ENCODE measurements around the gene TENM3. TPM values are rescaled to one million over a fixed set of nuclear protein-coding genes. Genes with fewer than 3 reads are reported as not detected.

Gene TENM3
- total and polyA plus RNA-seq, 5 experiments from 2014 or later, result not detected

GRCh38 chr4:182449186-182449929 is 206.2 kb downstream of the TENM3 start:
- DNase-seq, result peak in 1 of 10 donors; percentile 6
- Mint-ChIP-seq H3K4me3 (peak overlapping the region; percentile 67 to 82 (median 72)), H3K27me3 (peaks cover 35 to 81% (median 52%) of the 10 kb centered on the region in 5 donors), H3K27ac (no peak overlapping the region), H3K4me1 (peaks cover 3 to 27% (median 19%) of the 10 kb centered on the region in 4 donors), H3K36me3 (peaks cover 0 to 13% (median 3%) of the 10 kb centered on the region in 3 donors), H3K9me3 (peaks cover 0 to 3% (median 0%) of the 10 kb centered on the region in 9 donors)
- POLR2A ChIA-PET, result no interaction called here
- ATAC-seq, result no peak

DNA sequence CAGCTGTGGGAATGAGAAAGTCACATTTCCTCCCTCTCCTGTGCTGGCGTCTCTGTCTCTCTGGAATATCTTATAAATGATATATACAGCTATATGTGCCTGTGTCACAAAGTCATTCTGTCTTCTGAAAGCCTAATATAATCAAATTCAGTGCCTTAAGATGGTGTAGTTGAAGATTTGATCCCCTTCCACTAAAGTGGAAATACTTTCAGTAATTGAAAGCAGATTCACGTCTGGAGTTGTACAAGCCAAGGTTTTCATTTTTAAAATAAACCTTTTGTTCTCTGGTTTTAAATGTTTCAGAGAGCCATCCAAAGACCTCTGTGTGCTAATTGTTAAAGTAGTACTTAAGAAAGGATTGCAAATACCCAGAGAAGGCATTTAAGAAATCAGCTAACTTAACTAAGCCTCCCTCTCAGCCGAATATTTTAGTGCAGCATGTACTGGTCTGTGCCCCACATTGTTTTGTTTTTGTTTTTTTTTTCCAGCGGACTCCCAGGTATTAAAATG is 206.8 kb downstream of the TENM3 start:
- POLR2A ChIA-PET, result no interaction called here
- ATAC-seq, result no peak
- H3K27me3 Mint-ChIP-seq, result peaks cover 35 to 80% (median 52%) of the 10 kb centered on the region in 5 donors
- H3K9me3 Mint-ChIP-seq, result peaks cover 0 to 3% (median 0%) of the 10 kb centered on the region in 9 donors
- H3K36me3 Mint-ChIP-seq, result peaks cover 0 to 13% (median 3%) of the 10 kb centered on the region in 3 donors
- H3K4me1 Mint-ChIP-seq, result peaks cover 3 to 27% (median 19%) of the 10 kb centered on the region in 4 donors
- H3K4me3 Mint-ChIP-seq, result peak overlapping the region; percentile 37 to 82 (median 69)
- no peak for DNase-seq
- no peak overlapping the region for H3K27ac Mint-ChIP-seq

GRCh38 chr4:182451441-182451840 is 208.2 kb downstream of the TENM3 start:
- Mint-ChIP-seq H3K27me3 (peaks cover 36 to 82% (median 55%) of the 10 kb centered on the region in 5 donors), H3K4me3 (no peak overlapping the region)

DNA sequence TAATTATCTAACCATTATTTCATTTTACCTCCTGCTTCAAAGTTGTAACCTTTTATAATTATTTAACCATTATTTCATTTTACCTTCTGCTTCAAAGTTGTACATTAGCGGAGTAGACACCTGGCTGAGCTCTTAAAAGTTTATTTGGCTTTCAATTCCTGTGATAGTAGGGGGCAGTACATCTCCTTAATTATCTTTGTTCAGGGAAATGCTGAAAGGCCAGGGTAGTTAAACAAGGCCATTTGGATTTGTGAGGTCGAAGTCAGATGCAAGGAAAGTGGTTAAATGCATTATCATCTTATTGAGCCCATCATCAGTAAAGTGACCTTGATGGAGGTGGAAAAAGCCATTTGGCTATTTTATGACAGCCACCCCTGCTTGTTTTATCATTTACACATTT is 210.6 kb downstream of the TENM3 start:
- DNase-seq (no peak), ATAC-seq (no peak)
- Mint-ChIP-seq H3K4me3 (no peak overlapping the region), H3K9me3 (peaks cover 0 to 3% (median 0%) of the 10 kb centered on the region in 9 donors), H3K36me3 (no peaks in the 10 kb centered on the region), H3K27ac (no peak overlapping the region), H3K27me3 (peaks cover 27 to 77% (median 38%) of the 10 kb centered on the region in 5 donors), H3K4me1 (peaks cover 0 to 14% (median 13%) of the 10 kb centered on the region in 4 donors)
- POLR2A ChIA-PET, result no interaction called here

More at GRCh38 chr4:182451441-182451840, 208.2 kb downstream of the TENM3 start:
- H3K27ac Mint-ChIP-seq, result no peak overlapping the region
- ATAC-seq (no peak), DNase-seq (no peak)
- POLR2A ChIA-PET, result no interaction called here
- peaks cover 0 to 3% (median 0%) of the 10 kb centered on the region in 9 donors for H3K9me3 Mint-ChIP-seq
- peaks cover 0 to 12% (median 3%) of the 10 kb centered on the region in 3 donors for H3K36me3 Mint-ChIP-seq
- peaks cover 3 to 27% (median 19%) of the 10 kb centered on the region in 4 donors for H3K4me1 Mint-ChIP-seq

DNA sequence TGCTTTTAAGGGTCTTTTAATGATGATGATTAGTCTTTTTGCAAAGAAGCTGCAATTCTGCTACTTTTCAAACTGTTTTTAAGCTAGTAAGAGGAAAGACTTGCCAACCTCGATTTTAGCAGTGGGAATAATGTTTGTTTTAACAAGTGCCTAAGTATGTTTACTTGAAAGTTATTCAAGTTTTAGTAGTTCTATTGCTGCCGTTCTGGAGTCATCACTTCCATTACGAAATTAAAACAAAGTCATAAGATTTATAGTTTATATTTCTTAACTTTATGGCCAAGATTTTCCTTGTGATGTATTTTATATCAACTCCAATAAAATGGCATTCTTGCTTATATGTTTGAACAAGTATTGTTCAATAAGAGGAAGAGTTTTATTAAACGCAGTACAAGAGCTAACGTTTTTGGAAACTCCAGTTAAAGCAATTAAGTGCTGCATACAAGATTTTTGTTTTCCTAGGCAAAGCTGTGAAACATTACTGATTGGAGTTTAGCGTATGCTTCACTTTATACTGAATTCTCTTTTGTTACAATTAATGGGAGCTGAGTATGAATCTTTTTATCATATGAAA is 211.3 kb downstream of the TENM3 start:
- Mint-ChIP-seq H3K36me3 (no peaks in the 10 kb centered on the region), H3K27me3 (peaks cover 23 to 77% (median 33%) of the 10 kb centered on the region in 5 donors), H3K4me1 (peaks cover 0 to 10% (median 8%) of the 10 kb centered on the region in 4 donors), H3K27ac (no peak overlapping the region), H3K9me3 (peaks cover 0 to 3% (median 0%) of the 10 kb centered on the region in 9 donors), H3K4me3 (no peak overlapping the region)
- DNase-seq (no peak), ATAC-seq (no peak)
- POLR2A ChIA-PET, result no interaction called here

DNA sequence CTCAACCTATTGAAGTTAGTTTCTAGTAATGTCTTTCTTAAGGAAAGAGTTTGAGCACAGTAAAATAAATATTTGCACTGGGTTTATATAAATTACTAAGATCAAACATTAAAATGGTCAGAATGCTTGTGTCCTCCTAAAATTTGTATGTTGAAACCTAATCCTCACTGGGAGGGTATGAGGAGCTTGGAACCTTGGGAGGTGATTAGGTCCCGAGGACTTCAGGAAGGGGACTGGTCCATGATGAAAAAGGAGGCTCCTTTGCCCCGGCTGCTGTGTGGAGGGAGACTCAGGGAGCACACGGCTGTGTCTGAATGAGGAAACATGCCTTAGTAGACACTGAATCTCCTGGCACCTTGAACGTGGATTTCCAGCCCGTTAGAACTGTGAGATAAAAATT is 221.9 kb downstream of the TENM3 start:
- H3K4me1 Mint-ChIP-seq, result no peaks in the 10 kb centered on the region
- no peaks in the 10 kb centered on the region for H3K36me3 Mint-ChIP-seq
- no peak overlapping the region for H3K27ac Mint-ChIP-seq
- ATAC-seq (no peak), DNase-seq (no peak)
- H3K4me3 Mint-ChIP-seq, result no peak overlapping the region
- POLR2A ChIA-PET, result no interaction called here
- no peaks in the 10 kb centered on the region for H3K9me3 Mint-ChIP-seq
- peaks cover 6 to 19% (median 10%) of the 10 kb centered on the region in 5 donors for H3K27me3 Mint-ChIP-seq

GRCh38 chr4:182465979-182466378 is 222.8 kb downstream of the TENM3 start:
- H3K36me3 Mint-ChIP-seq, result no peaks in the 10 kb centered on the region
- ATAC-seq (no peak), DNase-seq (no peak)
- H3K9me3 Mint-ChIP-seq, result no peaks in the 10 kb centered on the region
- no peak overlapping the region for H3K4me3 Mint-ChIP-seq
- H3K27ac Mint-ChIP-seq, result no peak overlapping the region
- H3K27me3 Mint-ChIP-seq, result peaks cover 4 to 13% (median 7%) of the 10 kb centered on the region in 5 donors
- no peaks in the 10 kb centered on the region for H3K4me1 Mint-ChIP-seq
- POLR2A ChIA-PET, result no interaction called here

- POLR2A ChIA-PET, result no interaction called here
- Mint-ChIP-seq H3K4me3 (no peak overlapping the region), H3K27me3 (peaks cover 0 to 13% (median 0%) of the 10 kb centered on the region in 5 donors), H3K4me1 (no peaks in the 10 kb centered on the region), H3K36me3 (no peaks in the 10 kb centered on the region), H3K27ac (no peak overlapping the region), H3K9me3 (peaks cover 0 to 4% (median 0%) of the 10 kb centered on the region in 9 donors)
- DNase-seq (no peak), ATAC-seq (no peak)
Observed at GRCh38 chr4:182470215-182470614, 227.0 kb downstream of the TENM3 start.

- Mint-ChIP-seq H3K27ac (no peak overlapping the region), H3K9me3 (peaks cover 0 to 4% (median 0%) of the 10 kb centered on the region in 9 donors), H3K27me3 (peaks cover 0 to 7% (median 0%) of the 10 kb centered on the region in 5 donors), H3K4me1 (no peaks in the 10 kb centered on the region), H3K36me3 (no peaks in the 10 kb centered on the region), H3K4me3 (no peak overlapping the region)
- DNase-seq, result no peak
- POLR2A ChIA-PET, result no interaction called here
- ATAC-seq, result no peak
Observed at GRCh38 chr4:182475539-182475938, 232.3 kb downstream of the TENM3 start.

DNA sequence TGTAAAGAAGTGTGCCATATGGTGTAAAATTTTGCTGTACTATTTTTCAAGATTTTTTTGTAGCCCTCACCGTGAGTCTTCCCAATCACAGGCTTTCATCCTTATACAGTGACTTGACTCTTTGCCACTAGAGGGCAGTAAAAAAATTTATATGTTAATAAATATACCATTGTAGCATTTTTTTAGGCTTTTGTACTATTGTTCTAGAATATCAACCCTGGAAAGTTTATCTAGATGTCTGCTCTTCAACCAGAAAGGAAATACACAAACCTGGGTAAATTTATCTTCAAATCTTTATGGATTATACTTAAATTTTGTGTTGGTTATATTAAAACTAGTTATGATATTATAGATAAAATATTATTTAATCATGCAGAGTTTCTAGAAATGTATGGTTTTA is 235.3 kb downstream of the TENM3 start:
- peaks cover 0 to 7% (median 1%) of the 10 kb centered on the region in 5 donors for H3K27me3 Mint-ChIP-seq
- no peak overlapping the region for H3K27ac Mint-ChIP-seq
- POLR2A ChIA-PET, result no interaction called here
- H3K4me1 Mint-ChIP-seq, result no peaks in the 10 kb centered on the region
- no peaks in the 10 kb centered on the region for H3K36me3 Mint-ChIP-seq
- ATAC-seq, result peak; percentile 33 to 39
- DNase-seq, result peak in 3 of 10 donors; percentile 32 to 47 (median 35)
- no peak overlapping the region for H3K4me3 Mint-ChIP-seq
- peaks cover 0 to 3% (median 0%) of the 10 kb centered on the region in 9 donors for H3K9me3 Mint-ChIP-seq

DNA sequence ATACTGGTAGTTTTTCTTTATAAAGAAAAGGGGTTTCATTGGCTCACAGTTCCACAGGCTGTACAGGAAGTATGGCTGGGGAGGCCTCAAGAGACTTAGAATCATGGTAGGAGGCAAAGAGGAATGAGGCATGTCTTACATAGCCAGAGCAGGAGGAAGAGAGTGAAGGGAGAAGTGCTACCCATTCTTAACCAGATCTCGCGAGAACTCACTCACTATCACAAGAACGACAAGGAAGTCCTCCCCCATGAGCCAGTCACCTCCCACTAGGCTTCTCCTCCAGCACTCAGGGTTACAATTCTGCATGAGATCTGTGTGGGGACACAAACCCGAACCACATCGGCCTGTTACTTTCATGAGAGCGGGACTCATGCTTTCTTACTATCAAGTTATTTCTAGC is 240.5 kb downstream of the TENM3 start:
- Mint-ChIP-seq H3K9me3 (no peaks in the 10 kb centered on the region), H3K27ac (no peak overlapping the region), H3K36me3 (no peaks in the 10 kb centered on the region), H3K27me3 (peaks cover 0 to 8% (median 3%) of the 10 kb centered on the region in 5 donors), H3K4me1 (no peaks in the 10 kb centered on the region), H3K4me3 (no peak overlapping the region)
- POLR2A ChIA-PET, result no interaction called here
- ATAC-seq (no peak), DNase-seq (no peak)

- Mint-ChIP-seq H3K27me3 (peaks cover 0 to 9% (median 6%) of the 10 kb centered on the region in 5 donors), H3K4me3 (no peak overlapping the region), H3K36me3 (no peaks in the 10 kb centered on the region), H3K27ac (no peak overlapping the region), H3K4me1 (no peaks in the 10 kb centered on the region), H3K9me3 (no peaks in the 10 kb centered on the region)
- DNase-seq, result no peak
- no peak for ATAC-seq
- POLR2A ChIA-PET, result no interaction called here
Observed at GRCh38 chr4:182486881-182487280, 243.7 kb downstream of the TENM3 start.

DNA sequence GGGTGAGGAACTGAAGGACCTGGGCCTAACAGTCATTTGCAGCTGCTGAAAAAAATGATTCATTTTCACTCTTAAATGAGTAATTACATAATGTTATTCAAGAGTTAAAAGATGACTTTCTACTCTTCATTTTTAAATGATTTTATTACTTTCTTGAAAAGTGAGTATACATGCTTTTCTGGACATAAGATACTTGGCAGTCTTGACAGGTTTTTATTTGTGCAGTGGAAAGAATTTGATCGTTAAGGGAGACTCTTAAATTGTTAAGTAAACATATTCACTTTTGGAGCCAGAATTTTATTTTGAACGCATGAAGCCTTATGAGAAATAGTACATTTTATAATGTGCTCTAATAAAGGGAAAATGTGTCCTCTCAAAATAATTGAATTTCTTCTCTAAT is 245.7 kb downstream of the TENM3 start:
- ATAC-seq, result no peak
- H3K9me3 Mint-ChIP-seq, result no peaks in the 10 kb centered on the region
- H3K36me3 Mint-ChIP-seq, result no peaks in the 10 kb centered on the region
- H3K27ac Mint-ChIP-seq, result no peak overlapping the region
- H3K4me3 Mint-ChIP-seq, result no peak overlapping the region
- POLR2A ChIA-PET, result no interaction called here
- no peak for DNase-seq
- peaks cover 0 to 5% (median 2%) of the 10 kb centered on the region in 4 donors for H3K4me1 Mint-ChIP-seq
- H3K27me3 Mint-ChIP-seq, result peaks cover 0 to 9% (median 6%) of the 10 kb centered on the region in 5 donors

Measured in naive thymus-derived CD8-positive, alpha-beta T cell (primary cell).